B cell (primary cell): ENCODE data around the gene SNTA1. TPM values are rescaled to one million over a fixed set of nuclear protein-coding genes. Genes with fewer than 3 reads are reported as not detected.

Experiments used
- ATAC-seq: fragments of 200-7000 bp; cut with Tn5 transposase; one replicate; pipeline ENCODE4 v1.10.0; 2021; ENCODE audit warnings: low read depth, mild to moderate bottlenecking, moderate number of reproducible peaks, moderate library complexity
- CTCF ChIA-PET: fragments of 350-600 bp; sonication (Branson Sonifier 250); formaldehyde crosslinking; loops from one replicate; lab custom pipeline; 2021; ENCODE audit warnings: antibody characterized with exemption, inconsistent platforms; lab: Charles Lee
- POLR2A ChIA-PET: fragments of 350-600 bp; sonication (Branson Sonifier 250); formaldehyde crosslinking; loops from one replicate; lab custom pipeline; 2021; ENCODE audit warnings: antibody characterized with exemption; lab: Charles Lee
- DNase-seq: peaks from one replicate; pipeline ENCODE4 v3.0.0; 2013
- H2AFZ ChIP-seq: 2 replicates; pipeline ENCODE4 v1.6.1; 2012; ENCODE audit warnings: mild to moderate bottlenecking, low read depth, low read length; ENCODE audit not compliant: insufficient read depth, poor library complexity, severe bottlenecking
- H3K27ac ChIP-seq, 2 donors: 1 replicate in 1 of 2; 2 replicates in 1 of 2; pipeline ENCODE4 v1.5.1; 2012 to 2013; ENCODE audit warnings: low read length in 2 of 2, mild to moderate bottlenecking in 2 of 2, moderate library complexity in 1 of 2
- H3K27me3 ChIP-seq, 4 experiments: fragments of 200-600 bp in 1 of 4; sonication (generic) in 1 of 4; replicated peaks in 1 of 4; 1 replicate in 2 of 4; 2 replicates in 2 of 4; pipeline versions ENCODE4 v1.6.1 to v1.7.0; 2013 to 2016; ENCODE audit warnings: low read length in 3 of 4, mild to moderate bottlenecking in 2 of 4, mixed read lengths in 1 of 4, moderate library complexity in 1 of 4; ENCODE audit not compliant: insufficient read depth in 4 of 4, control insufficient read depth in 3 of 4; ENCODE audit errors: control extremely low read depth in 1 of 4
- H3K36me3 ChIP-seq, 2 experiments: replicated peaks in 1 of 2; 1 replicate in 1 of 2; 2 replicates in 1 of 2; pipeline versions ENCODE4 v1.6.1 to v1.7.1; 2013; ENCODE audit warnings: low read length in 1 of 2; ENCODE audit not compliant: insufficient read depth in 2 of 2, control insufficient read depth in 1 of 2; ENCODE audit errors: control extremely low read depth in 1 of 2, extremely low read depth in 1 of 2
- H3K4me1 ChIP-seq, 2 donors: fragments of 200-600 bp in 1 of 2; sonication (generic) in 1 of 2; 1 replicate in 1 of 2; 2 replicates in 1 of 2; pipeline versions ENCODE4 v1.5.1 to v1.6.1; 2013 to 2017; ENCODE audit warnings: low read length in 2 of 2; ENCODE audit not compliant: control insufficient read depth in 2 of 2, insufficient read depth in 2 of 2
- H3K4me2 ChIP-seq: replicated peaks from 2 replicates; pipeline ENCODE3; 2012; ENCODE audit warnings: mild to moderate bottlenecking, low read depth, low read length; ENCODE audit not compliant: poor library complexity, severe bottlenecking
- H3K4me3 ChIP-seq, 5 experiments: fragments of 200-600 bp in 1 of 5; sonication (generic) in 1 of 5; 1 replicate in 3 of 5; 2 replicates in 2 of 5; pipeline versions ENCODE4 v1.5.1 to v1.7.0; 2011 to 2016; ENCODE audit warnings: low read length in 4 of 5, mild to moderate bottlenecking in 4 of 5, low read depth in 2 of 5, control low read depth in 1 of 5, moderate library complexity in 1 of 5; ENCODE audit not compliant: insufficient read depth in 1 of 5; ENCODE audit errors: control extremely low read depth in 1 of 5, extremely low read depth in 1 of 5
- H3K79me2 ChIP-seq: fragments of 200-600 bp; sonication (generic); one replicate; pipeline ENCODE4 v1.6.0; 2016; ENCODE audit warnings: low read length; ENCODE audit not compliant: control insufficient read depth, insufficient read depth
- H3K9ac ChIP-seq: fragments of 200-600 bp; sonication (generic); 2 replicates; pipeline ENCODE4 v1.6.1; 2017; ENCODE audit warnings: mild to moderate bottlenecking, low read length, moderate library complexity
- H3K9me3 ChIP-seq, 3 donors: one replicate each; pipeline versions ENCODE4 v1.6.1 to v1.7.1; 2013; ENCODE audit warnings: low read length in 2 of 3; ENCODE audit not compliant: control insufficient read depth in 2 of 3, insufficient read depth in 1 of 3; ENCODE audit errors: control extremely low read depth in 1 of 3
- H4K20me1 ChIP-seq: 2 replicates; pipeline ENCODE4 v1.6.0; 2012; ENCODE audit warnings: mild to moderate bottlenecking, low read length; ENCODE audit not compliant: insufficient read depth, control insufficient read depth, poor library complexity, severe bottlenecking
- H3K27ac Mint-ChIP-seq: one replicate; pipeline ENCODE4 v1.8.0; 2021; ENCODE audit warnings: mixed read lengths
- H3K27me3 Mint-ChIP-seq: one replicate; pipeline ENCODE4 v1.8.0; 2021; ENCODE audit warnings: mixed read lengths
- H3K4me1 Mint-ChIP-seq: one replicate; pipeline ENCODE4 v1.8.0; 2021; ENCODE audit warnings: mixed read lengths
- H3K4me3 Mint-ChIP-seq: one replicate; pipeline ENCODE4 v1.8.0; 2021; ENCODE audit warnings: mixed read lengths
- H3K9me3 Mint-ChIP-seq: one replicate; pipeline ENCODE4 v1.8.0; 2022; ENCODE audit warnings: mixed read lengths; ENCODE audit not compliant: insufficient read depth
- EZH2 ChIP-seq: IDR thresholded peaks from 2 replicates; pipeline ENCODE4 v1.6.1; 2012; ENCODE audit warnings: borderline replicate concordance, low read depth, mild to moderate bottlenecking, moderate library complexity, low read length; ENCODE audit not compliant: insufficient read depth, poor library complexity, severe bottlenecking
- WGBS: methylation state at CpG from one replicate; pipeline ENCODE4 v1.1.5; 2013; ENCODE audit warnings: missing lambda C conversion rate; ENCODE audit not compliant: insufficient coverage; 5-methylcytosine and 5-hydroxymethylcytosine counted together
- intact Hi-C: fragments of 100-400 bp; cut with micrococcal nuclease; formaldehyde crosslinking; loops from one replicate; pipeline ENCODE4 v1.10.0; 2022
- polyA plus RNA-seq: library from polyadenylated mRNA; depleted of rRNA; stranded (reverse); fragments of >200 nt; gene quantifications from 2 replicates; pipeline ENCODE4 v1.2.3, GENCODE V29; 2012
- total RNA-seq, 2 donors: library from RNA; stranded (reverse); fragments of 120-200 nt in 1 of 2; gene quantifications; 1 replicate in 1 of 2; 2 replicates in 1 of 2; pipeline versions ENCODE4 v1.2.3 to v1.2.4, GENCODE V29; 2013 to 2022
- TF ChIP-seq, protein P1 (sequence below): fragments of 200-600 bp; IDR thresholded peaks from one replicate; pipeline ENCODE4 v1.8.0; 2022; ENCODE audit warnings: antibody characterized with exemption, mild to moderate bottlenecking

Gene SNTA1
- total and polyA plus RNA-seq, 2 donors (not counting 1 experiment from before 2014, with no cell fraction given): 7.0 to 9.9 TPM

DNA sequence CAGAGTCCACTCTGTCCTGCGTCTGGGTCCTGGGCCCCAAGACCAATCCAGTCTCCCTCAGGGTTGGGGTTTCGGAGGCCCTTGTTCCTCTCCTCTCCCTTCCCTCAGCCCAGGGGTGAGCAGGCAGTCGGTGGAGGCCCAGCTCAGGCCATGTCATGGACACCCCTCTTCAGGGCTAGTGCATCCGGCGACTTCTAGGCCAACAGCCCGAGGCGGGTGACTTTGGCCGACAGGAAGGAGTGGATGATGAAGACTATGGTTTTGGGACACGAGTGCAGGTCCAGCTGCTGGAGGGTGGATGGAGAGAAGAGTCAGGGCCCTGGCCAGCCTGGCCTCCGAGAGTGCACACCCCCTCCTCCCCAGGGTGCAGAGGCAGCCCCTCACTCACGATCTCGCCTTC lies 35.2 kb downstream of the SNTA1 start:
- Mint-ChIP-seq H3K4me1 (peaks cover 46% of the 10 kb centered on the region), H3K4me3 (peak overlapping the region; percentile 81), H3K9me3 (no peaks in the 10 kb centered on the region), H3K27me3 (no peaks in the 10 kb centered on the region), H3K27ac (peak overlapping the region; percentile 96)
- H3K36me3 ChIP-seq: no peaks in the 10 kb centered on the region
- no peaks in the 10 kb centered on the region for H3K27me3 ChIP-seq
- H3K4me2 ChIP-seq: peak overlapping the region; percentile 78
- no peak for TF ChIP-seq EZH2
- TF ChIP-seq, protein P1, sequence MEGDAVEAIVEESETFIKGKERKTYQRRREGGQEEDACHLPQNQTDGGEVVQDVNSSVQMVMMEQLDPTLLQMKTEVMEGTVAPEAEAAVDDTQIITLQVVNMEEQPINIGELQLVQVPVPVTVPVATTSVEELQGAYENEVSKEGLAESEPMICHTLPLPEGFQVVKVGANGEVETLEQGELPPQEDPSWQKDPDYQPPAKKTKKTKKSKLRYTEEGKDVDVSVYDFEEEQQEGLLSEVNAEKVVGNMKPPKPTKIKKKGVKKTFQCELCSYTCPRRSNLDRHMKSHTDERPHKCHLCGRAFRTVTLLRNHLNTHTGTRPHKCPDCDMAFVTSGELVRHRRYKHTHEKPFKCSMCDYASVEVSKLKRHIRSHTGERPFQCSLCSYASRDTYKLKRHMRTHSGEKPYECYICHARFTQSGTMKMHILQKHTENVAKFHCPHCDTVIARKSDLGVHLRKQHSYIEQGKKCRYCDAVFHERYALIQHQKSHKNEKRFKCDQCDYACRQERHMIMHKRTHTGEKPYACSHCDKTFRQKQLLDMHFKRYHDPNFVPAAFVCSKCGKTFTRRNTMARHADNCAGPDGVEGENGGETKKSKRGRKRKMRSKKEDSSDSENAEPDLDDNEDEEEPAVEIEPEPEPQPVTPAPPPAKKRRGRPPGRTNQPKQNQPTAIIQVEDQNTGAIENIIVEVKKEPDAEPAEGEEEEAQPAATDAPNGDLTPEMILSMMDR: no peak
- no peak for ATAC-seq
- no peaks in the 10 kb centered on the region for H3K79me2 ChIP-seq
- intact Hi-C loops: loop anchor here (5.0 kb wide), 1 partner anchor 369 kb away; no protein-coding TSS in a partner anchor
- peak overlapping the region; percentile 57 to 75 for H3K27ac ChIP-seq
- peak overlapping the region in 3 of 5 experiments; percentile 25 to 35 (median 29) for H3K4me3 ChIP-seq
- WGBS: 85% methylated on average over 12 of the region's 12 CpGs
- CTCF ChIA-PET: interaction anchor here (1.4 to 3.3 kb wide), 3 partner anchors 14 to 49 kb away, joined by 3 to 20 read pairs (median 7); partner anchors contain the start of gene SNTA1
- POLR2A ChIA-PET: interaction anchor here (1.3 to 1.7 kb wide), 2 partner anchors 35 to 255 kb away, joined by 3 to 8 read pairs; partner anchors contain the start of gene SNTA1
- peak overlapping the region; percentile 53 for H2AFZ ChIP-seq
- no peaks in the 10 kb centered on the region for H4K20me1 ChIP-seq
- H3K9ac ChIP-seq: peak overlapping the region; percentile 54
- peaks cover 26 to 43% of the 10 kb centered on the region in 2 donors for H3K4me1 ChIP-seq
- DNase-seq: peak; percentile 13
- no peaks in the 10 kb centered on the region for H3K9me3 ChIP-seq

DNA sequence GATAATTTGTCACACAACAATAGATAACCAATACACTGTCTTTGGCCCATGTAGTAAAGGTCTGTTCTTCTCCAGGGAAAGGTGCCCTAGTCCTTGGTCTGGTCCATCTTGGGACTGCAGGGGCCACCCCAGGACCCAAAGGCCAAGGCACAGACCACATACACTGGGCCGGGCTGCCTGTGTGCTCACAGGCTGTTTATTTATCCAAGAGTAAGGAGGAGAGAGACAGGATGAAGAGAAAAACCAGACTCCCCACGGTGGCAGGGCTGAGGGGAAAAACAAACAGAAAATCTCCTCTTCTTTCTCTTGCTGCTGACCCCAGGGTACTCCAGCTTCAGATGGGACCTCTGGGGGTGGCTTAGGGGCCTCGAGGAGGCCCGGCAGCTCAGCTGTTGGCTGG lies 35.8 kb downstream of the SNTA1 start:
- no peaks in the 10 kb centered on the region for H3K9me3 ChIP-seq
- DNase-seq: no peak
- Mint-ChIP-seq H3K4me1 (peaks cover 46% of the 10 kb centered on the region), H3K4me3 (peak overlapping the region; percentile 81), H3K9me3 (no peaks in the 10 kb centered on the region), H3K27me3 (no peaks in the 10 kb centered on the region), H3K27ac (peak overlapping the region; percentile 96)
- 100% methylated on average over 2 of the region's 4 CpGs for WGBS
- H3K36me3 ChIP-seq: no peaks in the 10 kb centered on the region
- no peak overlapping the region for H2AFZ ChIP-seq
- H3K4me2 ChIP-seq: peak overlapping the region; percentile 78
- H3K27me3 ChIP-seq: no peaks in the 10 kb centered on the region
- ATAC-seq: no peak
- peak overlapping the region; percentile 54 for H3K9ac ChIP-seq
- no peaks in the 10 kb centered on the region for H4K20me1 ChIP-seq
- peaks cover 26 to 43% of the 10 kb centered on the region in 2 donors for H3K4me1 ChIP-seq
- CTCF ChIA-PET: interaction anchor here (1.4 to 3.3 kb wide), 3 partner anchors 14 to 50 kb away, joined by 3 to 20 read pairs (median 7); partner anchors contain the start of gene SNTA1
- peaks cover 2% of the 10 kb centered on the region for H3K79me2 ChIP-seq
- TF ChIP-seq, protein P1: no peak
- no peak for TF ChIP-seq EZH2
- POLR2A ChIA-PET: interaction anchor here (0.5 kb wide), 1 partner anchor 512 kb away, joined by 3 read pairs; no protein-coding TSS in a partner anchor
- H3K27ac ChIP-seq: peak overlapping the region; percentile 57 to 75
- H3K4me3 ChIP-seq: peak overlapping the region in 1 of 5 experiments; percentile 14
- intact Hi-C loops: loop anchor here (5.0 kb wide), 1 partner anchor 370 kb away; no protein-coding TSS in a partner anchor
